Right lobe of liver (tissue), 6 donors: ENCODE data around the gene RIOK2. TPM values are rescaled to one million over a fixed set of nuclear protein-coding genes. Genes with fewer than 3 reads are reported as not detected.

ENCODE experiments used
- ATAC-seq, 4 donors: fragments of 200-7000 bp; cut with Tn5 transposase; one replicate each; pipeline ENCODE4 v1.9.1; 2020; ENCODE audit warnings: mild to moderate bottlenecking in 4 of 4, moderate library complexity in 4 of 4
- DNase-seq, 3 donors: peaks; one replicate each; pipeline ENCODE4 v3.0.0-alpha.2; 2020
- H3K27ac ChIP-seq, 3 donors: fragments of 200-600 bp; one replicate each; pipeline ENCODE4 v1.8.0; 2022
- H3K27me3 ChIP-seq, 2 donors: fragments of 200-600 bp; one replicate each; pipeline ENCODE4 v1.8.0; 2022
- H3K36me3 ChIP-seq, 4 donors: fragments of 200-600 bp; sonication (generic) in 1 of 4; one replicate each; pipeline versions ENCODE4 v1.5.1 to v1.8.0; 2017 to 2022; ENCODE audit warnings: control low read depth in 1 of 4
- H3K4me1 ChIP-seq, 4 donors: fragments of 200-600 bp; sonication (generic) in 1 of 4; one replicate each; pipeline versions ENCODE4 v1.5.1 to v1.8.0; 2017 to 2022; ENCODE audit warnings: control low read depth in 1 of 4
- H3K4me3 ChIP-seq, 3 donors: fragments of 200-600 bp; one replicate each; pipeline ENCODE4 v1.8.0; 2022
- H3K9me3 ChIP-seq, 4 donors: fragments of 200-600 bp; sonication (generic) in 1 of 4; one replicate each; pipeline versions ENCODE4 v1.5.1 to v1.8.0; 2017 to 2022; ENCODE audit warnings: control low read depth in 1 of 4
- POLR2A ChIP-seq: fragments of 450-650 bp; IDR thresholded peaks from one replicate; pipeline ENCODE4 v1.6.1; 2017; ENCODE audit warnings: antibody characterized with exemption, mild to moderate bottlenecking
- WGBS: methylation state at CpG from one replicate; pipeline ENCODE4 v1.1.6; 2018; ENCODE audit warnings: low coverage, low lambda C conversion rate; ENCODE audit not compliant: insufficient coverage; ENCODE audit errors: missing lambda C conversion rate; 5-methylcytosine and 5-hydroxymethylcytosine counted together
- intact Hi-C, 2 donors: fragments of 100-400 bp; cut with DNase I; formaldehyde crosslinking; loops; one replicate each; pipeline versions ENCODE4 v1.11.2 to v1.14.1; 2022
- total RNA-seq, 6 experiments: library from RNA; depleted of rRNA in 2 of 6; stranded (reverse); fragments of >200 nt in 2 of 6; fragmentation: NEBNext Ultra II Directional in 3 of 6; extraction: Animal tissue kit (Norgen Biotek cat#: 25700) in 3 of 6; gene quantifications; one replicate each; pipeline versions ENCODE4 v1.1.0 to v1.2.4, GENCODE V29; 2016 to 2023
- TF ChIP-seq, protein P1 (sequence below), 4 donors: fragments of 200-600 bp in 3 of 4; fragments of 450-650 bp in 1 of 4; IDR thresholded peaks; one replicate each; pipeline versions ENCODE4 v1.5.1 to v1.8.0; 2016 to 2022; ENCODE audit warnings: antibody characterized with exemption in 4 of 4, mild to moderate bottlenecking in 2 of 4
- donor health status: DM: no; HTN: yes; CAD: no.
- donor health status: DM: no; HTN: no; CAD: no.
- donor health status: DM: no; HTN: no; CAD: no.
- donor health status: DM: no; HTN: yes; CAD: no.
- donor health status: DM: no; HTN: yes; CAD: no.

The RIOK2 gene
- total RNA-seq, 6 experiments from 2014 or later = 7.0 to 17.6 (median 10.4) TPM

DNA sequence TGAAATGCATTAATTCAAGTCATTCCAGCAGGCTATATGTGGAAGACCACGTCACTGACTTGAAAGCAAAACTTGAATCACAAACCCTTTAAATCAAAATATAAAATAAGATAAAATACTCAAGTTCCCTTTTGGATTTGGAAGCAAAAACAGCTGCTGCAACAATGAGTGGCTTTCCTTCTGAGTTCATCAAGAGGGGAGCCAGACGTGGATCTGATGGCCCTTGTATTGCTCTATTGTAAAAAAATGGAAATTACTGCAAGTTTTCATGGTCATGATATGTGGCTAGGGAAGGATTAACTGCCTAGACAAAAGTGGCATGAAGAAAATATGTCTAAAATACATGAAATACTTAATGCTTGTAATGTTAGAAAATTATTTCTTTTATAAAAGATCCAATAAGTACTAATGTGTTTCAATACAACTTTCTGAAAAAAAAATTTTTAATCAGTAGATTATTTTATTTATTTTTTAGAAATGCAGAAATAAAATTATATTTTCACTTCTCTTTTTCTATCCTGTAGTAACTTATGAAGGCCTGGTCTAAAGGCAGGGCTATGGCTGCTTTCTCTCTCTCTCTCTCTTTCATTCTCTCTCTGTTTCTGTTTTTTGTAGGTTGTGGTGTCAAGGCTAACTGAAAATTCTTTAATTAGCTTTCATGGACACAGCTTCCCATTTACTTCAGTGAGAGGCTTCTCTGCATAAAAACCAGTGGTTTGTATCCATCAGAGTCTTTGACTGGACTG, 64.6 kb downstream of the RIOK2 start:
- no peaks in the 10 kb centered on the region for H3K27me3 ChIP-seq
- ATAC-seq = no peak
- no peaks in the 10 kb centered on the region for H3K36me3 ChIP-seq
- no peak for DNase-seq
- no peak overlapping the region for H3K4me3 ChIP-seq
- 54% methylated on average over 2 of the region's 2 CpGs for WGBS
- H3K4me1 ChIP-seq = no peaks in the 10 kb centered on the region
- no peaks in the 10 kb centered on the region for H3K9me3 ChIP-seq
- no peak for TF ChIP-seq POLR2A
- TF ChIP-seq, protein P1, sequence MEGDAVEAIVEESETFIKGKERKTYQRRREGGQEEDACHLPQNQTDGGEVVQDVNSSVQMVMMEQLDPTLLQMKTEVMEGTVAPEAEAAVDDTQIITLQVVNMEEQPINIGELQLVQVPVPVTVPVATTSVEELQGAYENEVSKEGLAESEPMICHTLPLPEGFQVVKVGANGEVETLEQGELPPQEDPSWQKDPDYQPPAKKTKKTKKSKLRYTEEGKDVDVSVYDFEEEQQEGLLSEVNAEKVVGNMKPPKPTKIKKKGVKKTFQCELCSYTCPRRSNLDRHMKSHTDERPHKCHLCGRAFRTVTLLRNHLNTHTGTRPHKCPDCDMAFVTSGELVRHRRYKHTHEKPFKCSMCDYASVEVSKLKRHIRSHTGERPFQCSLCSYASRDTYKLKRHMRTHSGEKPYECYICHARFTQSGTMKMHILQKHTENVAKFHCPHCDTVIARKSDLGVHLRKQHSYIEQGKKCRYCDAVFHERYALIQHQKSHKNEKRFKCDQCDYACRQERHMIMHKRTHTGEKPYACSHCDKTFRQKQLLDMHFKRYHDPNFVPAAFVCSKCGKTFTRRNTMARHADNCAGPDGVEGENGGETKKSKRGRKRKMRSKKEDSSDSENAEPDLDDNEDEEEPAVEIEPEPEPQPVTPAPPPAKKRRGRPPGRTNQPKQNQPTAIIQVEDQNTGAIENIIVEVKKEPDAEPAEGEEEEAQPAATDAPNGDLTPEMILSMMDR (IDR thresholded peaks at IDR 0.05) = no peak
- intact Hi-C loops = no loop called here
- H3K27ac ChIP-seq = no peak overlapping the region

DNA sequence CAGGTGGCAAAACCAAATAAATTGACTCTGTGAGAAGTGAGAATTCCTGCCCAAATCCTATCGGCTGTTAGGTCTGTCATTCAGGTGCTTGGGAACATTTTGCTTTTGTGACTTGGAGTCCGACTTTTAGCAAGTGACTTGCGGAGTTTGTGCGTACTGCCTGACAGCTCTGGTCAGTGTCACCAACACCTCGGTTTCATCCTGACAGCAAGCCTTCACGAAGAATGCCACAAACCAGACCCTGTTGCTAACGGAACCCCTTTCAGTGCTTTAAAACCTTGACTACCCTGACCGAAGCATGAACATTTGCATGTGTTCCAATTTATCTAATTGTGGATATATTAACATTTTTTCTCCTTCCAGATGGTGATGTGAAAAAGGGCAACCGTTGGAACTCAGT, 67.1 kb downstream of the RIOK2 start:
- no peaks in the 10 kb centered on the region for H3K36me3 ChIP-seq
- no peaks in the 10 kb centered on the region for H3K4me1 ChIP-seq
- no peak for TF ChIP-seq POLR2A
- TF ChIP-seq, protein P1 (IDR thresholded peaks at IDR 0.05) = no peak
- intact Hi-C loops = no loop called here
- no peak overlapping the region for H3K27ac ChIP-seq
- ATAC-seq (no peak), DNase-seq (no peak)
- no peak overlapping the region for H3K4me3 ChIP-seq
- WGBS = 57% methylated on average over 6 of the region's 9 CpGs
- no peaks in the 10 kb centered on the region for H3K9me3 ChIP-seq
- no peaks in the 10 kb centered on the region for H3K27me3 ChIP-seq

DNA sequence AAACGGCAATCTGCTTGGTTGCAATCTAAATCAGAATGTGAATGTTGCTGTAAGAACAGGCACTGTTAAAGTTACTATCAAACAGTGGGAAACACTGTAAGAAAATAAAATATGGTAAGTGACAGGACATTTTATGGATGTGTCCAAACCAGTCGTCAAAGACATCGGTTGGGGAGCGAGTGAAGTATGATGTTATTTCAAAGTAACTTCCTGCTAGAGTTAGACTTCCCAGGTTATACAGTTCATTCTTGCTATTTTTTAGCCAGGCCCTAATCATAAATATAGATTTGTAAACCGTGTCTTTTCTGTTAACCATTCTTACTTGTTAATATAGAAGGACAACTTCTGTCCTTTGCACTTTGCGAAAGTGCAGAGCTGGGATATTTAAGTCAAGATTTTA, 70.8 kb downstream of the RIOK2 start:
- no peak overlapping the region for H3K4me3 ChIP-seq
- 68% methylated on average over 6 of the region's 6 CpGs for WGBS
- no peak for DNase-seq
- H3K9me3 ChIP-seq = no peaks in the 10 kb centered on the region
- intact Hi-C loops = no loop called here
- ATAC-seq = no peak
- H3K36me3 ChIP-seq = no peaks in the 10 kb centered on the region
- H3K4me1 ChIP-seq = no peaks in the 10 kb centered on the region
- no peaks in the 10 kb centered on the region for H3K27me3 ChIP-seq
- TF ChIP-seq POLR2A = no peak
- TF ChIP-seq, protein P1 (IDR thresholded peaks at IDR 0.05) = no peak
- H3K27ac ChIP-seq = no peak overlapping the region

DNA sequence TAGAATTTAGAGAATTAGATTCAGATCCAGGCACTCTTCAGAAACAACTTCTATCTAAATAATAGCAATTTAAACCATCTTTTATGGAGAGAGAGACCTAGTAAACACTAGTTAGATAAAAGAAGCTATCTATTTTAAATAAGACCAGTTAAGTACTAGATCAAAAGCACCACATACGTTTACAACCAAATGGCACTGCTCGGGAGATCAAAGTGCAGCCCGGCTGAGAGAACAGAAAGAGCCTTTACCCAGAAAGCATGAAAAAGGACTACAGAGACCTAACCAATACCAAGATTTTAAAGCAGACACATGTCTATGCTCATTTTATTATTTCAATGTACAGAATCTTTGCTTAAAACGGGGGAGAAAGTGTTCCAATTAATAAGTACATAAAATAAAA, 71.4 kb downstream of the RIOK2 start:
- WGBS = 30% methylated on average over 4 of the region's 4 CpGs
- TF ChIP-seq, protein P1 (IDR thresholded peaks at IDR 0.05) = no peak
- no peak for TF ChIP-seq POLR2A
- Histone ChIP-seq H3K27ac (no peak overlapping the region), H3K36me3 (no peaks in the 10 kb centered on the region), H3K27me3 (no peaks in the 10 kb centered on the region), H3K4me1 (no peaks in the 10 kb centered on the region), H3K9me3 (no peaks in the 10 kb centered on the region), H3K4me3 (no peak overlapping the region)
- intact Hi-C loops = no loop called here
- no peak for ATAC-seq
- no peak for DNase-seq
